Inflammatory macrophage treated with lipopolysaccharide for 4 hours (primary cell): ENCODE results near the gene KLC4.
"Not testable (repeated sequence)": the region's sequence is repeated elsewhere in the genome, so short reads cannot be mapped to it uniquely, and the experiment has no call there.

ENCODE experiments used
- DNase-seq: peaks from one replicate; pipeline ENCODE4 v3.0.0-alpha.2; 2020

Gene KLC4

DNA sequence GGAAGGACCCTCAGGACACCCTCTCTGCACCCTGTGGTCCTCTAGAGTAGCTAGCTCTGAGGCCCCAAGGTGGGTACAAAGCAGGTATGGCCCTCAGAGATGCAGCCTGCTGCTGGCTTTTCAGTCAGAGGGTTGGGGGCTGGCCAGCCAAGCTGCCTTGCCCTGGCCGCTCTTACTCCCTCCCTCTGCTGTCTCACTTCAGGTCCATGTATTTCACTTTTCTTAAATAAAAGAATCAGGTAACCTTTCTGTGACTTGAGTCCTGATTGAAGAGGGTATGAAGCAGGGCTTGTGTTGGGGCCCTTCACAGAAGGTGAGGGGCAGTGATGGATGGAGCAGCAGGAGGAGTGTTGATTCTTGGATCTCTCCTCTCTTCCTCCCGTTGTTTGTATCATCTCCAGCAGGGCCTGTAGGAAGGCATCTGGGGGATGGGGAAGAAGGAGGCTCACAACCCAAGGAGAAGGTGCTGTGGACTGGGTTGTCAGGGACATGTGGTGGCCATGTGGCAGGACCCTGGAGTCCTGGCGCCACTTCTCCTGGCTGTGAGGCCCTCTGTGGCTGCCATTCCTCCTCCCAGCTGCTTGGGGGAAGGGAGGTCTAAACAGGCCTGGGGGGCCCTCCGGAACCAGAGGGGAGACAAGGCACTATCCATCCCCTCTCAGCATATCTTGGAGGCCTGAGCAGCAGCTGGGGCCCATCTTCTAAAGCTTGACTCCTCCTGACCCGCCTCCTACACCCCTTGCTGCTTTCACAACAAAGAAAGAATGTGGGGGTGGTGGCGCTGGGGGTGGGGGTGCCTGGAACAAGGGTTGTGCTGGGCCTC lies 15.6 kb downstream of the KLC4 start:
- DNase-seq, result no peak

- DNase-seq, result no peak
Measured at GRCh38 chr6:43075670-43076463, 16.4 kb downstream of the KLC4 start, which contains the start of gene PTK7. TSS of gene PTK7 (plus strand) at chr6:43076314. CDS start at chr6:43076489, 175 bp downstream.

DNA sequence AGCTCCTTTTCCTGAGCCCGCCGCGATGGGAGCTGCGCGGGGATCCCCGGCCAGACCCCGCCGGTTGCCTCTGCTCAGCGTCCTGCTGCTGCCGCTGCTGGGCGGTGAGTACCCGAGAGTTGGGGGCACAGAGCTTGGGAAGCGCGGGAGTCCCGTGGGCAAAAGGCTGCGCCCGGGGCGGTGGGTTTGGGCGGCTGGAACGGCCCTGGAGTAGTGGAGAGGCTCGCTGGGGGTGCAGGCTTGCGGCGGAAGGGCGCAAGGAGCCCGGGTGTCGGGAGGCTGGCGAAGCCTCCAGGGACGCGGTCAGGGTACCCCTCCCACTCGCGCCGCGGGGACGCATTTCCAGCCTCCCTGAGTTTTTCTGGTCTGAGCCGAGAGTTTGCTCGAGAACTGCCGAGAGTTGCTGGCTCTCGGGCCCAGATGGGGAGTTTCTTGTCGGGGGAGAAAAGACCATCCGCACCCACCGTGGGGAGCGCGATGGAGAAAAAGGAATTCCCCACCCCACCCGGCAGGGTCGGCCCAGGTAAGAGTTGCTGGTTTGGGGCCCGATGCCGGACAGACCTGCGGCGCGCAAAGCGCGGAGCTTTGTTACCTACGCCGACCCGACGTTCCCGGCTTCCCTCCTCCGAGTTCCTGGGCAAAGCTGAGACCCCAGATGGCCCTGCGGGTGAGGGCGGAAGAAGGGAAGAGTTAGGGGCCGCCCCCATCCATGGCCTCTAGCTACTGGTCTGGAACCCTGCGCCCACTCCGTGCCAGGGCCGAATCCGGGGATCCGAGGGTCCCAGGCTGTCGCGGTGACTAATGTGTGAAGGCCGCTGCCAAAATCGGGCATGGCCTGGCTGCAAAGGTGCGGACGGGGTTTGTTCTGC lies 17.3 kb downstream of the KLC4 start:
- no peak for DNase-seq

- no peak for DNase-seq
Measured at GRCh38 chr6:43077333-43077809, 17.9 kb downstream of the KLC4 start.

DNA sequence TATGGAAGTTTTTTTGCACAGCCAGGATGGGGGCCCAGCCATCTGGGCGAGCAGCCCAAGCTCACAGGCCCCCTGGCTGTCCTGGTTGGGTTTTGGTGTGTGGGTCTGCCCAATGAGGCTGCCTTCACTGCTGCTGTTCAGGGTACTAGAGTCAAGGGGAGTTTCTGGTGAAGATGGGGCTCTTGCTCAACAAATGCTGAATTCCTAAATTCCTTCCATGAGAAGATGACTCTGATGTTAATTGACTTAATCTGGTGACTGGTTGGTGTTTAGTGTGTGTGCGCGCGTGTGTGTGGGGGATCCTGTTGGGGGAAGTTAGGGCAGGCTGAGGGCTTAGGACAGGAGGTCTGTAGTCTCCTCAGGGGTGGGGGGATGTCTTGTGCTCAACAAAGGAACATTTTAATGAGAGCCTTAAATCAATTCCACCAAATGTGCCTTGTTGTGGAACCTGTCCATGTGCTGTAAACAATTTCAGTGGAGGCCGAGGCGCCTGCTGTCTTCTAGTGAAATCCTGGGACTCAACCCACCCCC lies 18.6 kb downstream of the KLC4 start:
- DNase-seq, result no peak

DNA sequence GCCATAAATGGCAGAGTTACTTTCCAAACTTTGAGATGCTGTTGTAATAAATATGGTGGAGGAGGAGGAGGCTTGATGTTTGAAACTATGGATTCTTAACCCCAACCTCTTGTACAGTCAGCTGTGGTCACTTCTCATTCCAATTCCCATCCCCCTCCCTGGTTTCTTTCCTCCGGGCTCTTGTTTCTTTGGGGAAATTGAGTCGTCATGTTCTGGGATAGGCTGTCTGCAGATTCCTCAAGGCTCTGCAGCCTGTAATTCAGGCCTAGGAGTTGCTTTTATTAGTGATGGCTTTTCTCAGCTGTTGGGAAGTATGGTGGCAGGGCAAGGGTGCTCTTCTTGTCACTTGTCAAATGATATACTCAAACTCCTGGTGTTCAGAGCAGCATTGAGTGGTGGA lies 19.3 kb downstream of the KLC4 start:
- DNase-seq, result no peak

DNA sequence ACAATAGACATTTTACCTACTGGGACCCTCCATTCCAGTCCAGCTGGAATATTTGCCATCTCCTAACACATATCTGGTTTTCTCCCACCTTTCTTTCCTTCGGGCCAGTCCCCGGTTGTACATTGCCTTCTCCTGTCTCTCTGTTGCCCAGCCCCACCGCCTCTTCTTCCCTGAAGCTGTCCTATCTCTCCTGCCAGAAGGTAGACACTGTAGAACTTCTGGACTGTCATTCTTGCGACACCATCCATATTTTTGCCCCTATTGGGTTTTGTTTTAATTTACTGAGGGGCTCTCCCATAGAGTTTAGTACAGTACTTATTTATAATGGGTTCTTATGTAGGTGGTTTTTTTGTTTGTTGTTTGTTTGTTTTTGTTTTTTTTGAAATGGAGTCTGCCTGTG lies 21.6 kb downstream of the KLC4 start:
- no peak for DNase-seq

- DNase-seq, result not testable (repeated sequence)
Measured at GRCh38 chr6:43081922-43082321, 22.5 kb downstream of the KLC4 start.

DNA sequence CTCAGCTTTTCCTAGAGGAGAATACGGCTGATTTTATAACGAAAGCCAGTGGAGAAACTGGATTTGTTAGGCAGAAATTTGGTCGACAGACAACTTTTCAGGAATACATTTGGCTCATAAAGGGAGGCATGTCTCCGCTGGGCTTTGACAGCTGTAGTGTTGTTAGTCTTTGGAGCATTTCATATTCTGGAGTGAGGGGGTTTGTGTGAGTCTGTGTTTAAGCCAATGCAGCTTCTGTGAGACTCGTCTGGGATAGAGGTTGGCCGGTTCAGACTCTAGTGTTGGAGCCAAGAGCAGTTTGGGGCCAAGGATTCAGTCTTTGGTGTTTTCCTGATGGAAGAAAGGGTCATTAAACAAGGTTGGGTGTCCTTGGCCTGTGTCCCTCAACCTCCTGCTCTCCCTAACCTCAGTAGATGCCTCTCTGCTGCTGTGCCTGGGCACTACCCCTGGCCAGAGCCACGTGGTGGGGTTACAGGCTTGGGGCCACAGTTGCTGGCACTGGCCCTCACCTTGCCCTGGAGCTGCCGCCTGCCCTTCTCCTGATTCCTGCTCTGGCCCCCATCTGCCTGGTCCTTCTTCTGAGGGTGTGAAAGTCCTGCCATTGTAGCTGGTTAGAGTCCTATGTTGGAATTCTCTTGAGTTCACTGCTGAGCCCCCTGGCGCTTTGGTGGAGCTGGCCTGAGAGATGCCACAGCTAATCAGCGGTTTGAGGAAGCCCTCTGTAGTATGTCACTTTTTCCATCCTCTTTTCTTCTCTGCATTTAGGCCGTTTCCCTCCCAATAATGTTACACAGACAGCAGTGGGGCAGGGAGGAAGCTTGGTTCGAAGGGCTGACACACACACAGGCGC lies 23.6 kb downstream of the KLC4 start:
- no peak for DNase-seq

GRCh38 chr6:43086022-43086658 lies 26.7 kb downstream of the KLC4 start:
- no peak for DNase-seq

GRCh38 chr6:43088654-43089056 lies 29.2 kb downstream of the KLC4 start:
- DNase-seq, result no peak

GRCh38 chr6:43089467-43089866 lies 30.0 kb downstream of the KLC4 start:
- DNase-seq, result no peak

- no peak for DNase-seq
Measured at GRCh38 chr6:43089874-43090558, 30.6 kb downstream of the KLC4 start.

- DNase-seq, result no peak
Measured at GRCh38 chr6:43090559-43090956, 31.1 kb downstream of the KLC4 start.

DNA sequence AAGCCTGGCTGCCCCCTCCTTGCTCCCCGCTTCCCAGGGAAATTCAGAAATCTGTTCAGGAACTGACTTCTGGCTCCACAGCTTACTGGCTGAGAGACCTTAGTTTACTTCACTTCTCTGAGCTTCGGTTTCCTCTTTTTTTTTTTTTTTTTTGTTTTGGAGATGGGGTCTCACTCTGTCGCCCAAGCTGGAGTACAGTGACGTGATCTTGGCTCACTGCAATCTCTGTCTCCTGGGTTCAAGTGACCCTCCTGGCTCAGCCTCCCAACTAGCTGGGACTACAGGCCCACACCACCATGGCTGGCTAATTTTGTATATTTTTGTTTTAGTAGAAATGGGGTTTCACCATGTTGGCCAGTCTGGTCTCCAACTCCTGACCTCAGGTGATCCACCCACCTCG lies 31.6 kb downstream of the KLC4 start:
- DNase-seq, result no peak

DNA sequence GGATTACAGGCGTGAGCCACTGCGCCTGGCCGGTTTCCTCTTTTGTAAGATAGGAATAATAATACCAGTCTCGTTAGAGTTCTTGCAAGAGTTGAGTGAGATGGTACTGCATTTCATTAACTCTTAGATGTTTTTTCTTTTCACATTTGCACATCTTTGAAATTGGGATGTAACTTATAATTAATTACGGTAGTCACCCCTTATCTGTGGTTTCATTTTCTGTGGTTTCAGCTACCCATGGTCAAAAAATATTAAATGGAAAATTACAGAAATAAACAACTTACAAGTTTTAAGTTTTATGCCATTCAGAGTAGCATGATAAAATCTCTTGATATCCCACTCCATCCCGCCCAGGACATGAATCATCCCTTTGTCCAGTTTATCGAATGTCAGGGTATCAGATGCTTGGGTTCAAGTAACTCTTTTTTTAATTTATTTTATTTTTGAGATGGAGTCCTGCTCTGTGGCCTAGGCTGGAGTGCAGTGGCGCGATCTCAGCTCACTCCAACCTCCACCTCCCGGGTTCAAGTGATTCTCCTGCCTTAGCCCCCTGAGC lies 32.1 kb downstream of the KLC4 start:
- DNase-seq, result no peak

- no peak for DNase-seq
Measured at GRCh38 chr6:43092635-43093034, 33.2 kb downstream of the KLC4 start.

DNA sequence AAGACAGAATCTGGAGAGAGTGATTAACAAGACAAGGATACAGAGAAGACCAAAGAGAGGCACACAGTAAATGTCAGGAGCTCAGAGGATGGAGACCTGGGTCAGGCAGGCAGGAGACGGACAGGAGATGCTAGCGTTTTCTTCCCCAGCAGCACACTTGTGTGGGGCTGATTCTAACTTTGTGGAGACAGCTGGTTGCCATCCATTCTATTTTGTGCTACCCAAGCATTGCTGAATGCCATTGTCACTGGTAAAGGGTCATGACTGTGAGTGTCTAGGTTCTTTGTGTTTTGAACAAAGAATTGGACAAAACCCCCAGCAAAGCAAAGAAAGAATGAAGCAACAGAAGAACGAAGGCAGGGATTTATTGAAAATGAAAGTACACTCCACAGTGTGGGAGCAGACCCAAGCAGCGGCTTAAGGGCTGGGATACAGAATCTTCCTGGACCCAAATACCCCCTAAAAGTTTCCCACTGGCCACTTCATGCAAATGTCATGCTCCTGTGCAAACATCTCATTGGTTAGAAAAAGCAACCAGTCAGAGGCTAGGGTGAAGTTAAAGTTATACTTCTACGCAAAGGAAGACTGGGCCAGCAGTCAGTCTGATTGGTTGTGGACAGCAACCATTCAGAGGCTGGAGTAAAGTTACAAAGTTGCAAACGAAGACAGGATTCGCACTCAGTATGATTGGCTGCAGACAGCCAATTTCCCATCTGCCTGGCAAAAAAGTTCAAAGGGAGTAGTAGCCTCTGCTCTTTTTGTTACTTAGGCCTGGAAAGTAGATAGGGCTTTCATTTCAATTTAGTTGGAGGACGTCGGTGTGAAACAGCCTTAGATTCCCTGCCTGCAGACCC lies 34.2 kb downstream of the KLC4 start:
- peak; percentile 16 for DNase-seq

GRCh38 chr6:43095939-43096338 lies 36.5 kb downstream of the KLC4 start:
- no peak for DNase-seq
